ENCODE measurements around the gene DEFB128. TPM values are rescaled to one million over a fixed set of nuclear protein-coding genes. Genes with fewer than 3 reads are reported as not detected.
"Not testable (repeated sequence)": the region's sequence is repeated elsewhere in the genome, so short reads cannot be mapped to it uniquely, and the experiment has no call there.

The DEFB128 gene
- total RNA-seq, result not detected

DNA sequence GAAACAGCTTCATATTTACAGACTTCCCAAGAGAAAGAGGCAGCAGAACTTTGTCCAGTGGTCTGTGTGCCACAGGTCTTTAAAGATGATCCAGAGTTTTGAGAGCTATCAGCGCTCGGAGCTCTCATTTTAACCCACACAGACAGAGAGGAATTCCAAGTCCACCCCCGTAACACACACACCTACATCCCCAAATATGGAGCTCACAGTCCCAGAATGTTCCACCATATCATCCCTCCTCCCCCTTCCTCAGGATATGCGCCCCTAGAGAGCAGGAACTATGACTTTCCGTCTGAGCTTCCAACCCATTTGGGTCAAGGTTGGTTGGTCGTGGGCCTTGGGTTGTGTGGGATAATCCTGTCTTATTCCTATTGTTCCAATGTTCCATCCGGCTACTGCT lies at the start of gene DEFB128:
DEFB128 (minus strand) TSS at position 101 of the 400 bp plus-strand sequence; CDS start at position 13, 88 bp downstream.
- Histone ChIP-seq H3K27me3 (ENCODE audit: insufficient read depth, low read length) (peaks cover 5% of the 10 kb centered on the region), H3K4me1 (ENCODE audit: insufficient read depth, low read length) (no peaks in the 10 kb centered on the region)

GRCh38 chr20:237929-238328 lies 48.4 kb upstream of the DEFB128 start:
- Histone ChIP-seq H3K4me1 (ENCODE audit: insufficient read depth, low read length) (peaks cover 17% of the 10 kb centered on the region), H3K4me3 (ENCODE audit: low read length) (peak overlapping the region; percentile 26), H3K9me3 (ENCODE audit: low read depth, low read length) (no peaks in the 10 kb centered on the region), H3K27me3 (ENCODE audit: insufficient read depth, low read length) (peaks cover 5% of the 10 kb centered on the region)

More for the DNA sequence above, at the start of gene DEFB128:
- no peak within 1 kb of the TSS for H3K4me3 ChIP-seq (ENCODE audit: low read length)
- H3K9me3 ChIP-seq (ENCODE audit: low read depth, low read length), result peaks cover 3% of the 10 kb centered on the region

DNA sequence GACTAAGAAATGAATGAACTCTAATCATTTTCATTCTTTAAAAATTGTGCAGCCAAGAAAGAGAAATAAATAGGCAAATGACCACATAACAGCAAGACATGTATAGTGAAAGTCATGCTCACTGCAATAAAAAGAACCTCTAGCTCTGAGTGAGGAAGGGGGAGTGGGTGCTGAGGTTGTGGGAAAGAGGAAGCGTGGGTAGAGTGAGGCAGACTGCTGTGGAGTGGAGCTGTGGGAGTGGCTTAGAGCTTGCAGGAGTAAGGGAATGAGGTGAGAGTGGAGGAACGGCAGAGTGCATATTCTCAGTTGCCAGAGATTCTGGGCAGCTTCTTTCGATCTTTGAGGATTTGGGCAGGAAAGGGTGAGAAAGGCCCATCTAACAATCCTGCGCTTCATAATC lies 48.0 kb upstream of the DEFB128 start:
- Histone ChIP-seq H3K4me3 (ENCODE audit: low read length) (peak overlapping the region; percentile 26), H3K4me1 (ENCODE audit: insufficient read depth, low read length) (peaks cover 17% of the 10 kb centered on the region), H3K27me3 (ENCODE audit: insufficient read depth, low read length) (peaks cover 5% of the 10 kb centered on the region), H3K9me3 (ENCODE audit: low read depth, low read length) (no peaks in the 10 kb centered on the region)

GRCh38 chr20:235891-236290 lies 46.4 kb upstream of the DEFB128 start:
- Histone ChIP-seq H3K4me1 (ENCODE audit: insufficient read depth, low read length) (peaks cover 17% of the 10 kb centered on the region), H3K4me3 (ENCODE audit: low read length) (no peak overlapping the region), H3K27me3 (ENCODE audit: insufficient read depth, low read length) (no peaks in the 10 kb centered on the region), H3K9me3 (ENCODE audit: low read depth, low read length) (no peaks in the 10 kb centered on the region)

- Histone ChIP-seq H3K4me3 (ENCODE audit: low read length) (no peak overlapping the region), H3K27me3 (ENCODE audit: insufficient read depth, low read length) (no peaks in the 10 kb centered on the region)
Observed at GRCh38 chr20:227439-228105, 38.1 kb upstream of the DEFB128 start.

GRCh38 chr20:226958-227357 lies 37.4 kb upstream of the DEFB128 start, which contains the start of gene DEFB129:
TSS of gene DEFB129 (plus strand) at chr20:227258. CDS start at chr20:227289, 31 bp downstream.
- Histone ChIP-seq H3K4me1 (ENCODE audit: insufficient read depth, low read length) (peaks cover 8% of the 10 kb centered on the region), H3K4me3 (ENCODE audit: low read length) (no peak within 1 kb of the TSS), H3K9me3 (ENCODE audit: low read depth, low read length) (no peaks in the 10 kb centered on the region), H3K27me3 (ENCODE audit: insufficient read depth, low read length) (peaks cover 2% of the 10 kb centered on the region)

More at GRCh38 chr20:227439-228105, 38.1 kb upstream of the DEFB128 start:
- H3K4me1 ChIP-seq (ENCODE audit: insufficient read depth, low read length), result peaks cover 8% of the 10 kb centered on the region
- no peaks in the 10 kb centered on the region for H3K9me3 ChIP-seq (ENCODE audit: low read depth, low read length)

DNA sequence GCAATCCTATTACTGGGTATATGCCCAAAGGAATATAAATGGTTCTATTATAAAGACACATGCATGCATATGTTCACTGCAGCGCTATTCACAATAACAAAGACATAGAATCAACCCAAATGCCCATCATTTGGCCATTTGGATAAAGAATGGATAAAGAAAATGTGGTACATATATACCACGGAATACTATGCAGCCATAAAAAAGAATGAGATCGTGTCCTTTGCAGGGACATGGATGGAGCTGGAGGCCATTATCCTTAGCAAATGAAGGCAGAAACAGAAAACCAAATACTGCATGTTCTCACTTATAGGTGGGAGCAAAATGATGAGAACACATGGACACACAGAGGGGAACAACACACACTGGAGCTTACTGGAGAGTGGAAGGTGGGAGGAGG lies 36.4 kb upstream of the DEFB128 start:
- H3K9me3 ChIP-seq (ENCODE audit: low read depth, low read length); H3K4me3 ChIP-seq (ENCODE audit: low read length); H3K27me3 ChIP-seq (ENCODE audit: insufficient read depth, low read length); H3K4me1 ChIP-seq (ENCODE audit: insufficient read depth, low read length): not testable (repeated sequence)

- Histone ChIP-seq H3K4me3 (ENCODE audit: low read length) (no peak overlapping the region), H3K27me3 (ENCODE audit: insufficient read depth, low read length) (peaks cover 21% of the 10 kb centered on the region), H3K9me3 (ENCODE audit: low read depth, low read length) (no peaks in the 10 kb centered on the region), H3K4me1 (ENCODE audit: insufficient read depth, low read length) (no peaks in the 10 kb centered on the region)
Observed at GRCh38 chr20:221258-221830, 31.8 kb upstream of the DEFB128 start.

DNA sequence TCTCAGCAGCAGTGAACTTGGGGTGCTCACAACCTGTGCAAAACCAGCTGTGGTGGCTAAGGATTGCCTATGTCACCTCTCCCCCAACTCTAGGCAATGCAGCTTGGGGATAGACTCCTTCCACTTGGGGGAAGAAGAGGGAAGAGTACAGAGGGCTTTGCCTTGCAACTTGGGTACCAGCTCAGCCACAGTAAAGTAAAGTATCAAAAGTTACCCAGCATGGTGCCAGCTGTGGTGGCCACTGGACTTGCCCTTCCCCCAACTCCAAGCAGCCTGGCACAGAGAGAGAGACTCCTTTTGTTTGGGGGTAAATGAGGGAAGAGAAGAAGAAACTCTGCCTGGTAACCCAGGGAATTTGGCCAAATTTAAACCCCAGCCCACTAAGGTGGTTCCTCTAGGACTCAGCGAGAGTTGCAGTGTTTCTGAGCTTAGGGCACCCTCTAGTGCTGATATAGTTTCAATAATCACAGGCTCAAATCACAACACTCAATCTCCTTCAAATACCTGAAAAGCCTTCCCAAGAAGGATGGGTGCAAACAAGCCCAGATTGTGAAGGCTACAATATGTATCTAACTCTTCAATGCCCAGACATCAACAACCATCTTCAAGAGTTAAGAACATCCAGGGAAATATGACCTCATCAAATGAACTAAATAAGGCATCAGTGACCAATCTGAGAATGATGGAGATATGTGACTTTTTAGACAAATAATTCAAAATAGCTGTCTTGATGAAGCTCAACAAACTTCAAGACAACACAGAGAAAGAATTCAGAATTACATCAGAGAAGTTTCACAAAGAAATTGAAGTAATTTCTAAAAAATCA lies 30.0 kb upstream of the DEFB128 start:
- no peaks in the 10 kb centered on the region for H3K4me1 ChIP-seq (ENCODE audit: insufficient read depth, low read length)
- peaks cover 21% of the 10 kb centered on the region for H3K27me3 ChIP-seq (ENCODE audit: insufficient read depth, low read length)
- no peak overlapping the region for H3K4me3 ChIP-seq (ENCODE audit: low read length)
- H3K9me3 ChIP-seq (ENCODE audit: low read depth, low read length), result no peaks in the 10 kb centered on the region

DNA sequence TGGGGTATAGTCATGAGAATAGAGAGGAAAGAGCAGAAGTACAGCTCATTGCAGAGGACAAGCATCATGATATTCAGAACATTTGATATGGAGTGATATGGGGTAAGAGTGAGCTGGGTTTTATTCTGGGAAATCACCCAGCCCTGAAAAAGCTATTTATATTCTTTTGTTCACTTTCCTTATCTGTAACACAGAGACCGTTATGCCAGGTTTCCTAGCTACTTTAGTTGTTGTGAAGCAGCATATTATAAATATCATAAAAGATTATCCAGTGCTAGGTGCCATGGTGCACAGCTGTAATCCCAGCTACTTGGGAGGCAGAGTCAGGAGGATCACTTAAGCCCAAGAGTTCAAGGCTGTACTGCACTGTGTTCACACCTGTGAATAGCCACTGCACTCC lies 27.8 kb upstream of the DEFB128 start:
- H3K27me3 ChIP-seq (ENCODE audit: insufficient read depth, low read length), result peaks cover 21% of the 10 kb centered on the region
- no peaks in the 10 kb centered on the region for H3K4me1 ChIP-seq (ENCODE audit: insufficient read depth, low read length)
- no peak overlapping the region for H3K4me3 ChIP-seq (ENCODE audit: low read length)
- no peaks in the 10 kb centered on the region for H3K9me3 ChIP-seq (ENCODE audit: low read depth, low read length)

DNA sequence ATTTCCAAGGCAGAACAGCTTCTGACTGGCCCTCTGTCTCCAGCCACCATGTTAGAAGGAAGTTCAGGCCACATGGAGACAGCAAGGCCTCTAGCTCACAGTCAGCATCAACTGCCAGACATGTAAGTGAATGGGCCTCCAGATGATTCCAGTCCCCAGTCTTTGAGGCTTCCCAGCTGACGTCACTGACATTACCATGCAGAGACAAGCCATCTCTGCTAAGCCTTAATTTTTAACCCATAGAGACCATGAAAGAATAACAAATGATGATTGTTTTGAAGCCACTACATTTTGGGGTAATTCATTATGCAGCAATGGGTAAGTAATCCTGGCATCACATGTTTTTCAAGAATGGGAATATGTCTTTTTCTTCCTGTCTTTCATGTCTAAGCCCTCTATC lies 26.3 kb upstream of the DEFB128 start:
- Histone ChIP-seq H3K4me1 (ENCODE audit: insufficient read depth, low read length) (no peaks in the 10 kb centered on the region), H3K4me3 (ENCODE audit: low read length) (no peak overlapping the region), H3K9me3 (ENCODE audit: low read depth, low read length) (no peaks in the 10 kb centered on the region), H3K27me3 (ENCODE audit: insufficient read depth, low read length) (peaks cover 17% of the 10 kb centered on the region)

- Histone ChIP-seq H3K4me3 (ENCODE audit: low read length) (no peak overlapping the region), H3K9me3 (ENCODE audit: low read depth, low read length) (no peaks in the 10 kb centered on the region), H3K27me3 (ENCODE audit: insufficient read depth, low read length) (peaks cover 5% of the 10 kb centered on the region), H3K4me1 (ENCODE audit: insufficient read depth, low read length) (no peaks in the 10 kb centered on the region)
Observed at GRCh38 chr20:214383-214782, 24.9 kb upstream of the DEFB128 start.

GRCh38 chr20:210809-211502 lies 21.4 kb upstream of the DEFB128 start:
- no peaks in the 10 kb centered on the region for H3K4me1 ChIP-seq (ENCODE audit: insufficient read depth, low read length)
- no peaks in the 10 kb centered on the region for H3K9me3 ChIP-seq (ENCODE audit: low read depth, low read length)
- no peak overlapping the region for H3K4me3 ChIP-seq (ENCODE audit: low read length)
- H3K27me3 ChIP-seq (ENCODE audit: insufficient read depth, low read length), result peaks cover under 1% of the 10 kb centered on the region

DNA sequence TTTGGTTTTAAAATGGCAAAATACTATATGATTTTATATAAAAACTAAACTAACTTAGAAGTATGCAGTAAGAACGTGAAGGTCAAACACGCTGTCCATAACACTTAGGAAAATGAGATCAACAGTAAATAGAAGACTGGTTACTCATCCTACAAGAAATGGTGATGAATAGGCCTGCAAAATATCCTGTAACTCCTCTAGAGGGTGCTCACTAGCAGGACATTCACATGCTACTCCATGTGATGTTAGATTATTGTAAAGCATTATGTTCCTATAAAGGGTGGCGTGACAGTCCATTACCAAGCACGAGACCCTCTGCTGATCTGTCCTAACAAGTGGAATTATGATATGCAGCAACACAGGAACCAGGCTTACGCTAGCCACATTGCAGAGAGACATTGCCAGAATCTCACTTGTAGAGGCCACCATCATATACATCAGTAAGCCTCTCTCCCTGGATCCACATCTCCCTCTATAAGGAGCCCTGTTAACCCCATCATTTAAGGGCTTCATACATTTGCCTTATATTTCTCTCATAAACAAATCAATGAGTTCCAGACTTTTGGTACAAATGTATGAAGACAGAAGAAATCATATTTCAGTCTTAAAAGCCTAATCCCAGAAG lies 19.5 kb upstream of the DEFB128 start:
- Histone ChIP-seq H3K4me3 (ENCODE audit: low read length) (no peak overlapping the region), H3K4me1 (ENCODE audit: insufficient read depth, low read length) (no peaks in the 10 kb centered on the region), H3K9me3 (ENCODE audit: low read depth, low read length) (no peaks in the 10 kb centered on the region), H3K27me3 (ENCODE audit: insufficient read depth, low read length) (peaks cover 4% of the 10 kb centered on the region)

Data from mononuclear cell (primary cell).